OCI-LY7 (cell line): ENCODE results near the gene EPHX1. TPM values are rescaled to one million over a fixed set of nuclear protein-coding genes. Genes with fewer than 3 reads are reported as not detected.

ENCODE experiments used
- BruUV-seq: library from RNA; stranded (reverse); fragments of 400-500 nt; replicated peaks from 2 replicates; lab custom pipeline; 2021; lab: Mats Ljungman, UMichigan
- CTCF ChIA-PET: fragments of 300-600 bp; sonication (Branson Sonifier 250); formaldehyde crosslinking; loops from one replicate; lab custom pipeline; 2022; ENCODE audit warnings: antibody characterized with exemption; ENCODE audit not compliant: unreplicated experiment; lab: Charles Lee
- POLR2A ChIA-PET: fragments of 300-600 bp; sonication (Branson Sonifier 250); formaldehyde crosslinking; loops from one replicate; lab custom pipeline; 2022; ENCODE audit warnings: antibody characterized with exemption; lab: Charles Lee
- DNase-seq: peaks from one replicate; pipeline ENCODE4 v3.0.0-alpha.2; 2015; ENCODE audit warnings: low spot score
- H2AFZ ChIP-seq: fragments of 200-600 bp; sonication (generic), shearing (Covaris generic); 2 replicates; pipeline ENCODE4 v1.6.1; 2014; ENCODE audit warnings: mild to moderate bottlenecking, antibody characterized with exemption, low read length, moderate library complexity
- H3K27ac ChIP-seq: fragments of 200-600 bp; sonication (generic); 2 replicates; pipeline ENCODE4 v1.5.1; 2014; ENCODE audit warnings: mixed run types, low read depth, mild to moderate bottlenecking, moderate library complexity, low read length, inconsistent platforms; ENCODE audit not compliant: poor library complexity, severe bottlenecking
- H3K36me3 ChIP-seq: fragments of 200-600 bp; sonication (generic); 2 replicates; pipeline ENCODE4 v1.6.1; 2014; ENCODE audit warnings: mild to moderate bottlenecking, antibody characterized with exemption, low read length, moderate library complexity, mixed read lengths; ENCODE audit not compliant: insufficient read depth
- H3K4me1 ChIP-seq: fragments of 200-600 bp; sonication (generic); 2 replicates; pipeline ENCODE4 v1.5.1; 2014; ENCODE audit warnings: mild to moderate bottlenecking, low read length; ENCODE audit not compliant: insufficient read depth, poor library complexity, severe bottlenecking
- H3K4me2 ChIP-seq: fragments of 200-600 bp; sonication (generic); 2 replicates; pipeline ENCODE4 v1.6.1; 2014; ENCODE audit warnings: mild to moderate bottlenecking, low read length
- H3K4me3 ChIP-seq: fragments of 200-600 bp; sonication (generic); 2 replicates; pipeline ENCODE4 v1.5.1; 2014; ENCODE audit warnings: mild to moderate bottlenecking, low read depth, low read length; ENCODE audit not compliant: poor library complexity, severe bottlenecking
- H3K79me2 ChIP-seq: fragments of 200-600 bp; sonication (generic); 2 replicates; pipeline ENCODE4 v1.6.1; 2016; ENCODE audit warnings: low read depth, mild to moderate bottlenecking, low read length, moderate library complexity, mixed read lengths; ENCODE audit not compliant: insufficient read depth
- H3K9me2 ChIP-seq: fragments of 200-600 bp; sonication (generic); 2 replicates; pipeline ENCODE4 v1.6.1; 2016; ENCODE audit warnings: mild to moderate bottlenecking, low read length, mixed read lengths; ENCODE audit not compliant: insufficient read depth
- H3K9me3 ChIP-seq: fragments of 200-600 bp; sonication (generic); 2 replicates; pipeline ENCODE4 v1.6.1; 2014; ENCODE audit warnings: mild to moderate bottlenecking, mixed run types, low read length, mixed read lengths
- H4K20me1 ChIP-seq: fragments of 200-600 bp; sonication (generic); 2 replicates; pipeline ENCODE4 v1.6.1; 2014; ENCODE audit warnings: mild to moderate bottlenecking, antibody characterized with exemption, low read length, moderate library complexity, mixed read lengths; ENCODE audit not compliant: insufficient read depth
- EZH2phosphoT487 ChIP-seq: fragments of 200-600 bp; sonication (generic); IDR thresholded peaks from 2 replicates; pipeline ENCODE4 v1.6.1; 2018; ENCODE audit warnings: low read depth, borderline replicate concordance, mild to moderate bottlenecking, mixed run types, antibody characterized with exemption, low read length, moderate library complexity, mixed read lengths
- intact Hi-C: fragments of 100-400 bp; cut with micrococcal nuclease; formaldehyde crosslinking; loops from one replicate; pipeline ENCODE4 v1.10.0; 2022; ENCODE audit not compliant: unreplicated experiment
- total RNA-seq, 2 experiments: library from RNA; depleted of rRNA in 1 of 2; stranded (reverse); fragments of >200 nt in 1 of 2; shearing (Covaris generic) in 1 of 2; gene quantifications; 2 replicates each; pipeline ENCODE4 v1.2.3, GENCODE V29; 2014 to 2022
- TF ChIP-seq, protein P1 (sequence below): fragments of 200-600 bp; sonication (generic); conservative IDR thresholded peaks from 2 replicates; pipeline ENCODE4 v1.5.1; 2014; ENCODE audit warnings: mild to moderate bottlenecking, antibody characterized with exemption, low read length, moderate library complexity, mixed read lengths

EPHX1 gene
- total RNA-seq, 2 experiments from 2014 or later: 0.44 to 1.3 TPM

- no peaks in the 10 kb centered on the region for H4K20me1 ChIP-seq
- CTCF ChIA-PET: interaction anchor here (1.1 kb wide), 1 partner anchor 113 kb away, joined by 3 read pairs; no protein-coding TSS in a partner anchor
- no peaks in the 10 kb centered on the region for H3K9me2 ChIP-seq
- intact Hi-C loops: no loop called here
- H3K4me3 ChIP-seq: no peak overlapping the region
- H3K4me1 ChIP-seq: peaks cover 51% of the 10 kb centered on the region
- BruUV-seq: no TSS peak
- no peak overlapping the region for H2AFZ ChIP-seq
- H3K9me3 ChIP-seq: no peaks in the 10 kb centered on the region
- DNase-seq: no peak
- H3K36me3 ChIP-seq: no peaks in the 10 kb centered on the region
- H3K27ac ChIP-seq: no peak overlapping the region
- no peak for TF ChIP-seq EZH2phosphoT487
- TF ChIP-seq, protein P1, sequence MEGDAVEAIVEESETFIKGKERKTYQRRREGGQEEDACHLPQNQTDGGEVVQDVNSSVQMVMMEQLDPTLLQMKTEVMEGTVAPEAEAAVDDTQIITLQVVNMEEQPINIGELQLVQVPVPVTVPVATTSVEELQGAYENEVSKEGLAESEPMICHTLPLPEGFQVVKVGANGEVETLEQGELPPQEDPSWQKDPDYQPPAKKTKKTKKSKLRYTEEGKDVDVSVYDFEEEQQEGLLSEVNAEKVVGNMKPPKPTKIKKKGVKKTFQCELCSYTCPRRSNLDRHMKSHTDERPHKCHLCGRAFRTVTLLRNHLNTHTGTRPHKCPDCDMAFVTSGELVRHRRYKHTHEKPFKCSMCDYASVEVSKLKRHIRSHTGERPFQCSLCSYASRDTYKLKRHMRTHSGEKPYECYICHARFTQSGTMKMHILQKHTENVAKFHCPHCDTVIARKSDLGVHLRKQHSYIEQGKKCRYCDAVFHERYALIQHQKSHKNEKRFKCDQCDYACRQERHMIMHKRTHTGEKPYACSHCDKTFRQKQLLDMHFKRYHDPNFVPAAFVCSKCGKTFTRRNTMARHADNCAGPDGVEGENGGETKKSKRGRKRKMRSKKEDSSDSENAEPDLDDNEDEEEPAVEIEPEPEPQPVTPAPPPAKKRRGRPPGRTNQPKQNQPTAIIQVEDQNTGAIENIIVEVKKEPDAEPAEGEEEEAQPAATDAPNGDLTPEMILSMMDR: no peak
- POLR2A ChIA-PET: interaction anchor here (0.8 to 1.8 kb wide), 7 partner anchors 9 to 296 kb away, joined by 3 to 14 read pairs (median 4); partner anchors contain the start of gene SRP9
- H3K4me2 ChIP-seq: no peak overlapping the region
- H3K79me2 ChIP-seq: no peaks in the 10 kb centered on the region
These were observed 40.2 kb upstream of the EPHX1 start for GRCh38 chr1:225769687-225770086.

DNA sequence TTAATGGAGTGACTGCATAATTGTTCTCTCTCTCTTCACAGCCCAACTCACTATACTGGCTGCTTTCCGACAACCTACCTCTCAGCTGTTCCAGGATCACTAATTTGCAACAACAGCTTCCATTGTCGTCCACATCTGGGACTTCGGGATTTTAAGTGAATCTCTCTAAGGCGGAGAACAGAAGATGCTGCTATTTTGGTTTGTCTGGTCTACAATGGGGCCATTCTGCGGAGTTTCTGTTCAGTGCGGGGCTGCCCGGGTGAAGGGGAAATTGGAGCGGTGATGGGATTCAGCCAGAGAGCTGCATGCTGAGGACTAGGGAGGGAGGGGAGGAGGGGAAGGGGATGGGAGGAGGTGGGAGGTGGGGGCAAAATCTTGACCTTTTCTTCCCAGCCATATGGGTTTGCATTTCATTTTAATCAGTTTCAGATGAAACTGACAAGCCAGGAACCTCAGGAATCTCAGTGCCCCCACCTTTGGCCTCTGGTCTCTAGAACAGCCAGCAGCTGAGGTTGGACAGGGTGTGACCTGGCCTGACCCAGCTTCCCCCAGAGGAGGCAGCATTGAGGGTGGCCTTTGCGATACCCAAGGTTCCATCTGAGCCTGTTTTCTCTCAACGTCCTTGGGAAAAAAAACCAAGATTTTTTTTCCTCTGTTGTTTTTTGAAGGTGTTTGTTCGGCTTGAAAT, 39.2 kb upstream of the EPHX1 start:
- H3K79me2 ChIP-seq: no peaks in the 10 kb centered on the region
- no TSS peak for BruUV-seq
- ChIA-PET POLR2A (interaction anchor here (0.7 to 1.7 kb wide), 4 partner anchors 23 to 438 kb away, joined by 3 to 4 read pairs (median 3); no protein-coding TSS in a partner anchor), CTCF (interaction anchor here (1.1 to 1.3 kb wide), 2 partner anchors 112 to 122 kb away, joined by 3 to 4 read pairs; no protein-coding TSS in a partner anchor)
- H3K4me3 ChIP-seq: no peak overlapping the region
- peaks cover 49% of the 10 kb centered on the region for H3K4me1 ChIP-seq
- H3K9me3 ChIP-seq: no peaks in the 10 kb centered on the region
- no peak overlapping the region for H3K27ac ChIP-seq
- H3K4me2 ChIP-seq: no peak overlapping the region
- H3K36me3 ChIP-seq: no peaks in the 10 kb centered on the region
- intact Hi-C loops: no loop called here
- no peak for TF ChIP-seq EZH2phosphoT487
- DNase-seq: no peak
- no peaks in the 10 kb centered on the region for H3K9me2 ChIP-seq
- H2AFZ ChIP-seq: no peak overlapping the region
- no peaks in the 10 kb centered on the region for H4K20me1 ChIP-seq

- H4K20me1 ChIP-seq: no peaks in the 10 kb centered on the region
- intact Hi-C loops: loop anchor here (1.0 kb wide), 4 partner anchors 114 to 296 kb away; no protein-coding TSS in a partner anchor
- no peak overlapping the region for H3K27ac ChIP-seq
- H3K9me2 ChIP-seq: no peaks in the 10 kb centered on the region
- peaks cover 53% of the 10 kb centered on the region for H3K4me1 ChIP-seq
- H3K4me3 ChIP-seq: no peak overlapping the region
- POLR2A ChIA-PET: interaction anchor here (0.5 to 2.7 kb wide), 8 partner anchors 7 to 325 kb away, joined by 3 to 9 read pairs (median 4); no protein-coding TSS in a partner anchor
- no peaks in the 10 kb centered on the region for H3K9me3 ChIP-seq
- peaks cover 6% of the 10 kb centered on the region; the same call in 1 of the 2 replicates for H3K79me2 ChIP-seq
- TF ChIP-seq, protein P1: no peak
- peak overlapping the region; percentile 38; the same call in 1 of the 2 replicates for H3K4me2 ChIP-seq
- no peaks in the 10 kb centered on the region for H3K36me3 ChIP-seq
- BruUV-seq: no TSS peak
- CTCF ChIA-PET: interaction anchor here (0.6 to 1.8 kb wide), 5 partner anchors 110 to 304 kb away, joined by 3 to 5 read pairs (median 4); partner anchors contain the start of gene TMEM63A
- DNase-seq: no peak
- H2AFZ ChIP-seq: peak overlapping the region; percentile 74
These were observed 38.1 kb upstream of the EPHX1 start for GRCh38 chr1:225771661-225772322.
